Measurements from ENCODE around the gene GALNT2. TPM values are rescaled to one million over a fixed set of nuclear protein-coding genes. Genes with fewer than 3 reads are reported as not detected.

Gene GALNT2
- total and polyA plus RNA-seq, 2 of the 13 experiments (the other 11 are each of a cell fraction or from before 2014, with no cell fraction given), result 39.3 to 39.6 TPM

- no peak for TF ChIP-seq ARID5B (CRISPR knock-in tag; IDR thresholded peaks at IDR 0.05)
- no peak for TF ChIP-seq ZNF562 (CRISPR knock-in tag; IDR thresholded peaks at IDR 0.05; ENCODE audit: borderline replicate concordance)
- TF ChIP-seq, protein P1, sequence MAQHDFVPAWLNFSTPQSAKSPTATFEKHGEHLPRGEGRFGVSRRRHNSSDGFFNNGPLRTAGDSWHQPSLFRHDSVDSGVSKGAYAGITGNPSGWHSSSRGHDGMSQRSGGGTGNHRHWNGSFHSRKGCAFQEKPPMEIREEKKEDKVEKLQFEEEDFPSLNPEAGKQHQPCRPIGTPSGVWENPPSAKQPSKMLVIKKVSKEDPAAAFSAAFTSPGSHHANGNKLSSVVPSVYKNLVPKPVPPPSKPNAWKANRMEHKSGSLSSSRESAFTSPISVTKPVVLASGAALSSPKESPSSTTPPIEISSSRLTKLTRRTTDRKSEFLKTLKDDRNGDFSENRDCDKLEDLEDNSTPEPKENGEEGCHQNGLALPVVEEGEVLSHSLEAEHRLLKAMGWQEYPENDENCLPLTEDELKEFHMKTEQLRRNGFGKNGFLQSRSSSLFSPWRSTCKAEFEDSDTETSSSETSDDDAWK (CRISPR knock-in tag; IDR thresholded peaks at IDR 0.05), result no peak
- no peak for TF ChIP-seq NR2C2 (CRISPR knock-in tag; IDR thresholded peaks at IDR 0.05; ENCODE audit: borderline replicate concordance)
- TF ChIP-seq, protein P2, sequence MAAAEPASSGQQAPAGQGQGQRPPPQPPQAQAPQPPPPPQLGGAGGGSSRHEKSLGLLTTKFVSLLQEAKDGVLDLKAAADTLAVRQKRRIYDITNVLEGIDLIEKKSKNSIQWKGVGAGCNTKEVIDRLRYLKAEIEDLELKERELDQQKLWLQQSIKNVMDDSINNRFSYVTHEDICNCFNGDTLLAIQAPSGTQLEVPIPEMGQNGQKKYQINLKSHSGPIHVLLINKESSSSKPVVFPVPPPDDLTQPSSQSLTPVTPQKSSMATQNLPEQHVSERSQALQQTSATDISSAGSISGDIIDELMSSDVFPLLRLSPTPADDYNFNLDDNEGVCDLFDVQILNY (CRISPR knock-in tag; conservative IDR thresholded peaks at IDR 0.05), result no peak
- no peak for TF ChIP-seq ESRRA (CRISPR knock-in tag; IDR thresholded peaks at IDR 0.05; ENCODE audit: low read depth)
- no peak for TF ChIP-seq ZNF749 (CRISPR knock-in tag; IDR thresholded peaks at IDR 0.05; ENCODE audit: borderline replicate concordance)
- TF ChIP-seq FOXK2 (IDR thresholded peaks at IDR 0.05), result no peak
- TF ChIP-seq, protein P3, sequence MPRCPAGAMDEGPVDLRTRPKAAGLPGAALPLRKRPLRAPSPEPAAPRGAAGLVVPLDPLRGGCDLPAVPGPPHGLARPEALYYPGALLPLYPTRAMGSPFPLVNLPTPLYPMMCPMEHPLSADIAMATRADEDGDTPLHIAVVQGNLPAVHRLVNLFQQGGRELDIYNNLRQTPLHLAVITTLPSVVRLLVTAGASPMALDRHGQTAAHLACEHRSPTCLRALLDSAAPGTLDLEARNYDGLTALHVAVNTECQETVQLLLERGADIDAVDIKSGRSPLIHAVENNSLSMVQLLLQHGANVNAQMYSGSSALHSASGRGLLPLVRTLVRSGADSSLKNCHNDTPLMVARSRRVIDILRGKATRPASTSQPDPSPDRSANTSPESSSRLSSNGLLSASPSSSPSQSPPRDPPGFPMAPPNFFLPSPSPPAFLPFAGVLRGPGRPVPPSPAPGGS (CRISPR knock-in tag; IDR thresholded peaks at IDR 0.05), result no peak
- TF ChIP-seq ZFP41 (CRISPR knock-in tag; IDR thresholded peaks at IDR 0.05; ENCODE audit: borderline replicate concordance), result no peak
Observed at GRCh38 chr1:230322967-230323547, 256.0 kb downstream of the GALNT2 start (continued).

All from HepG2 (cell line).